Cardiac muscle cell (in vitro differentiated cells and primary cell): Measurements from ENCODE around the gene GTSE1. TPM values are rescaled to one million over a fixed set of nuclear protein-coding genes. Genes with fewer than 3 reads are reported as not detected.

Source experiments
- DNase-seq, 2 donors: peaks; one replicate each; pipeline versions ENCODE4 v3.0.0 to v3.0.0-alpha.2; 2010 to 2017; ENCODE audit warnings: low read depth in 1 of 2, low spot score in 1 of 2
- H3K27ac ChIP-seq: fragments of 200-600 bp; sonication (generic); 2 replicates; pipeline ENCODE4 v1.5.1; 2016
- H3K27me3 ChIP-seq: fragments of 200-600 bp; sonication (generic); 2 replicates; pipeline ENCODE4 v1.6.0; 2016; ENCODE audit warnings: control low read depth
- H3K36me3 ChIP-seq: fragments of 200-600 bp; sonication (generic); 2 replicates; pipeline ENCODE4 v1.5.1; 2016; ENCODE audit warnings: control low read depth
- H3K4me1 ChIP-seq: fragments of 200-600 bp; sonication (generic); 2 replicates; pipeline ENCODE4 v1.8.1; 2017; ENCODE audit warnings: low read depth, mild to moderate bottlenecking, mixed run types
- H3K4me3 ChIP-seq: fragments of 200-600 bp; sonication (generic); 2 replicates; pipeline ENCODE4 v1.5.1; 2016; ENCODE audit warnings: mild to moderate bottlenecking
- H3K9me3 ChIP-seq: fragments of 200-600 bp; sonication (generic); 2 replicates; pipeline ENCODE4 v1.5.1; 2017; ENCODE audit warnings: low read depth, mild to moderate bottlenecking, control low read depth
- CTCF ChIP-seq: IDR thresholded peaks from 2 replicates; pipeline ENCODE4 v1.5.1; 2012; ENCODE audit warnings: low read depth, mild to moderate bottlenecking, low read length
- polyA plus RNA-seq: library from polyadenylated mRNA; unstranded; fragments of >200 nt; fragmentation: Nextera tagmentation; extraction: Ambion mirVana; gene quantifications from 2 replicates; pipeline ENCODE4 v1.2.1, GENCODE V29; 2016
- total RNA-seq: library from RNA; depleted of rRNA; stranded (reverse); fragments of >200 nt; gene quantifications from 2 replicates; pipeline ENCODE4 v1.2.3, GENCODE V29; 2016

The GTSE1 gene
- total and polyA plus RNA-seq, 2 experiments from 2014 or later, result 5.4 to 28.7 TPM

- H3K27ac ChIP-seq, result no peak overlapping the region
- H3K4me1 ChIP-seq, result peaks cover 12% of the 10 kb centered on the region
- H3K4me3 ChIP-seq, result no peak overlapping the region
- H3K9me3 ChIP-seq, result no peaks in the 10 kb centered on the region
- H3K27me3 ChIP-seq, result no peaks in the 10 kb centered on the region
- H3K36me3 ChIP-seq, result no peaks in the 10 kb centered on the region
- TF ChIP-seq CTCF, result no peak
- no peak for DNase-seq
Measured at GRCh38 chr22:46372686-46373085, 76.0 kb downstream of the GTSE1 start.

GRCh38 chr22:46373159-46373558 lies 76.5 kb downstream of the GTSE1 start:
- H3K27me3 ChIP-seq, result no peaks in the 10 kb centered on the region
- H3K27ac ChIP-seq, result no peak overlapping the region
- H3K4me1 ChIP-seq, result peaks cover 16% of the 10 kb centered on the region
- no peaks in the 10 kb centered on the region for H3K9me3 ChIP-seq
- no peak for TF ChIP-seq CTCF
- no peak for DNase-seq
- no peak overlapping the region for H3K4me3 ChIP-seq
- no peaks in the 10 kb centered on the region for H3K36me3 ChIP-seq

GRCh38 chr22:46373921-46374662 lies 77.4 kb downstream of the GTSE1 start:
- Histone ChIP-seq H3K27ac (no peak overlapping the region), H3K36me3 (no peaks in the 10 kb centered on the region), H3K4me3 (no peak overlapping the region), H3K27me3 (no peaks in the 10 kb centered on the region), H3K4me1 (peaks cover 22% of the 10 kb centered on the region), H3K9me3 (no peaks in the 10 kb centered on the region)
- DNase-seq, result no peak
- no peak for TF ChIP-seq CTCF

GRCh38 chr22:46374663-46375474 lies 78.2 kb downstream of the GTSE1 start:
- TF ChIP-seq CTCF, result no peak
- H3K27ac ChIP-seq, result no peak overlapping the region
- H3K27me3 ChIP-seq, result no peaks in the 10 kb centered on the region
- no peaks in the 10 kb centered on the region for H3K9me3 ChIP-seq
- peaks cover 22% of the 10 kb centered on the region for H3K4me1 ChIP-seq
- no peak for DNase-seq
- no peaks in the 10 kb centered on the region for H3K36me3 ChIP-seq
- no peak overlapping the region for H3K4me3 ChIP-seq

GRCh38 chr22:46376111-46376510 lies 79.4 kb downstream of the GTSE1 start:
- Histone ChIP-seq H3K4me3 (no peak overlapping the region), H3K36me3 (no peaks in the 10 kb centered on the region), H3K27me3 (no peaks in the 10 kb centered on the region), H3K9me3 (no peaks in the 10 kb centered on the region), H3K27ac (no peak overlapping the region), H3K4me1 (peaks cover 14% of the 10 kb centered on the region)
- TF ChIP-seq CTCF, result no peak
- DNase-seq, result no peak
